Stimulated activated CD4-positive, alpha-beta T cell treated with anti-CD3 and anti-CD28 coated beads, TNF-alpha, amount 100 ng/mL, for 4 hours (primary cell): ENCODE results near the gene CCDC33.
"Not testable (repeated sequence)": the region's sequence is repeated elsewhere in the genome, so short reads cannot be mapped to it uniquely, and the experiment has no call there.

Experiments
- DNase-seq, 3 experiments: peaks; one replicate each; pipeline ENCODE4 v3.0.0-alpha.2; 2020; ENCODE audit warnings: low read depth in 3 of 3

CCDC33 gene

DNA sequence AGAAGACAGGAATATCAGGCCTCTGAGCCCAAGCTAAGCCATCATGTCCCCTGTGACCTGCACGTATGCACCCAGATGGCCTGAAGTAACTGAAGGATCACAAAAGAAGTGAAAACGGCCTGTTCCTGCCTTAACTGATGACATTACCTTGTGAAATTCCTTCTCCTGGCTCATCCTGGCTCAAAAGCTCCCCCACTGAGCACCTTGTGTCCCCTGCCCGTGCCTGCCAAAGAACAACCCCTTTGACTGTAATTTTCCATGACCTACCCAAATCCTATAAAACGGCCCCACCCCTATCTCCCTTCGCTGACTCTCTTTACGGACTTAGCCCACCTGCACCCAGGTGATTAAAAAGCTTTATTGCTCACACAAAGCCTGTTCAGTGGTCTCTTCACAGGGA is 123.2 kb downstream of the CCDC33 start:
- DNase-seq: not testable (repeated sequence)

DNA sequence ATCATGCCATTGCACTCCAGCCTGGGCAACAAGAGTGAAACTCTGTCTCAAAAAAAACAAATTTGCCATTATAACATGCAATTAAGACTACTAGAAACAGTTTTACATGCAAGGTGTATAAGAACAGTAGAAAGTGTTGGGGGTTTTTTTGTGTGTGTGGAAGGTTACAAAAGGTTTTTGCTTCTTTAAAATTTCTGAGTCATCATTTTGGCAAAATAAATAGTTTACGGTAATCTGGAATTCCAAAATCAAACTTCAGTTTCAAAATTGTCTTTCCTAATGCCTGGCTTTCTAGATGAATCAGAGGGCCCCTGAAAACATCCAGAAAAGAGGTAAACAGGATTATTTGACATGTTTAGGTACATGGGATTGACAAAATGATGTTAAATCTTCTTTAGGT is 124.7 kb downstream of the CCDC33 start:
- DNase-seq: not testable (repeated sequence)

DNA sequence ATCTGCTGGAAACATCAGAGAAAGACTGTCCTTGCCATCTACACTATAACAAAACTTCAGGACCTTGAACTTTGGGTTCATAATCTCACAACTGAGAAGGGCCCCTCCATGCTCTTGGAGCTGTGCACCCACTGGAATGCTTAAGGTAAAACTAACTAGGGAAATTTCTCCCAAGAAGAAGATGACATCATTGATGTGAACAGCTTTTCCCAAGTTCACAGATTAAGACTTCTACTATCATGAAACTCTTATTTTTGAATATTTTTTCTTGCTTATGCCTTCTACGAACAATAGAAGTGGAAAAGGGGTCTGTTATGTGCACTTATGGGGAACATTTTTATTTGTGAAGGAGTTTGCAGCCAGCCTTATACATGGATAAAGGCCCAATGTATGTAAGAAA is 126.4 kb downstream of the CCDC33 start:
- no peak for DNase-seq

DNA sequence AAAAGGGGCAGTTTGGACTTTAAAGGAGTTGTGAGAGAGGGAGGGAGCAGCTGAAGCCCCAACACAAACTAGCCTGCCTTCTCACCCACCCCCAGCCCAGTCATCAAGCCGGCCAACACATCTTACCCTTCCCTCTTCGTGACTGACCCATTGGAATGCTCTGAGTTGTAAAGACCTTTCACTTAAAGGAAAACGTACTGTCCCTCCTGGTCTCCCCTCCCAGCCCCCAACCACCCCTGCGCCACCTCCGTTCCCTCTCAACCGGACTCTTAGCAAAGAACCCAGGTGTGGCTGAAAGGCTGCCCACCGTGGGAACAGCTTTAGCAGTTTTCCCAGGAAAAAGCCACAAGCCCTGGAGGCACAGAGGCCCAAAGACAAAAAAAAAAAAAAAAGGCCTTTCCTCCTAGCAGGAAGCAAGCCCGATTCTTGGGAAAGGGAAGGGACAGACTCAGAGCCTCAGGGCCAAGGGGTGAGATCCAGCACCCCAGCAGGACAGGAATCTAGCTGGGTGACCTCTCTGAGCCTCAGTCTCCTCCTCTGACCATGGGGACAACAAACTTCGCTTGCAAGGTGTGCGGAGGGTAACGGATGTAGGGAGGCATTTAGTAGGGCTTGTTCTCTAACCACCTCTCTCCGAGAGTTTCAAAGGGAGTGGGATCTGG is 128.9 kb downstream of the CCDC33 start:
- DNase-seq: no peak

DNA sequence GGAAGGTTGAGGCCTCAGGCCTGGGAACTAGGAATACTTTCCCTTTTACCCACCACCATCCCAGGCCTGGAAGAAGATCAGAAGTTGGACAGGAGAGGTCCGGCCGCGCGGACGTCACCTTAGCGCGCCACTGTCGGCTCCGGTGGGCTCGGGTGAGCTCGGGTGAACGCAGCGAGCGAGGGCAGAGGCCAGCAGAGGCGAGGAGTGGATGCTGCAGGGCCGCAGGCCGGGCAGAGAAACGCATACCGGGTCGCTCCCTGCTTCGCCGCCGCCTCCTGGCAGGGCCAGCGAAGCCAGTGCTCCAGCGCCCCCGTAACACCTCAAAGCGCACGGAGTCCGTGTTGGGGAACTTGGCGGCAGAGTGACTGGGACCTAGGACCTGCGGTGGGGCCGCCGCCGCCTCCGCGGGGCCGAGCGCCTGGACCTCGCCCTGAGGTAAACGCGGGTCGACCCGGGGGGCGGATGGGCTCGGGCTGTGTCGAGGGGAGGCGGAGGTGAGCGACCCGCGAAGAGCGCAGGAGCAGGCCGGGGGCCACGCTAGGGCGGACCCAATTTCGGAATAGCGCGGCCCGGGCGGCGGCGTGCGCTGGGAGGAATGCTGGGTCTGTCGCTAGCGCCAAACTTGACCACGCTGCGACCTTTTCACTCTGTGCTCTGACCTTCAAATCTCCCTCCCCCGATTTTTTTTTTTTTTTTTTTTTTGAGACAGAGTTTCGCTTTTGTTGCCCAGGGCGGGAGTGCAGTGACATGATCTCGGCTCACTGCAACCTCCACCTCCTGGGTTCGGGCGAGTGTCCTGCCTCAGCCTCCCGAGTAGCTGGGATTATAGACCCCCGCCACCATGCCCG is 129.7 kb downstream of the CCDC33 start:
- no peak for DNase-seq

DNA sequence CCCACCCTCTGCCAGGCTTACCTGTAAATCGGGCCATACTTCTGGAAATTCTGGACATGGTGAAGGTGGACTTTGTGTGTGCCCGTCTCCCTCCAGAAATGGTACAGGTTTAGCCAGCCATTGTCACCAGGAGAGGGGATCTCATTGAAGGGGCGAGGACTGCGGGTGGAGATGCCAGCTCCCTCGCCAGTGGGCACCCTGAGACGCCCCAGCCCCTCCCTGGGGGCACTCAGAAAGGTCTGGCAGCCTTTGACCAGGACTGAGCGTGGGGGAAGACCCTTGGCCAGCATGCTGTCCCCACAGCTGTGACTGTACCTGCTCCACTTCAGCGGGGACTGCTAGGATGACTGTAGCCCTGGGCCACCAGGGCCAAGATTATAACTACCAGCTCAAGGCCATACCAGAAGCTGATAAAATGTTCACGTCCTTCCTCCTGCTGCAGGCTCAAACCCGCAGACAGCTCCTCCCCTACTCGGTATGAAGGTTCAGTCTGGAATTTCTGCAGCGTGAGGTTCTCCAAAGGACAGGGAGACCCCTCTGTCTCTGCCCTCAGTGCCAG is 131.2 kb downstream of the CCDC33 start, which contains the start of gene CYP11A1:
Gene CYP11A1 (minus strand): TSS at position 351 of the 559 bp plus-strand sequence. CDS start 61 bp downstream, at position 290.
- no peak for DNase-seq

DNA sequence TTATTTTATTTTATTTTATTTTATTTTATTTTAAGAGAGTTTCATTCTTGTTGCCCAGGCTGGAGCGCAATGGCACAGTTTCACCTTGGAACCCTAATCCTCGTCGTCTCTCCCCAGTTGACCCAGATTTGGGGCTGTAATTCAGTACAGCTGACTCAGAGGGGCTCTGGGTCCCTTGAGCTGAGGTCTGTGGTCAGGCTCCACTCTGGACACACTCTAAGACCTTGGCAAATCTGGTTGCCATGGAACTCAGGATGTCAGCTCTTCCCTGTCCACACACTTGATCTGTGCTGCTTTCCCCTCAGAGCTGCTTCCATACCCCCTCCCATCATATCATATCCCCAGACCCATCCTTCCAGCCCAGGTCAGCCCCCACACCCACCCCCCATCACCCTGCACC is 132.0 kb downstream of the CCDC33 start:
- DNase-seq: no peak

DNA sequence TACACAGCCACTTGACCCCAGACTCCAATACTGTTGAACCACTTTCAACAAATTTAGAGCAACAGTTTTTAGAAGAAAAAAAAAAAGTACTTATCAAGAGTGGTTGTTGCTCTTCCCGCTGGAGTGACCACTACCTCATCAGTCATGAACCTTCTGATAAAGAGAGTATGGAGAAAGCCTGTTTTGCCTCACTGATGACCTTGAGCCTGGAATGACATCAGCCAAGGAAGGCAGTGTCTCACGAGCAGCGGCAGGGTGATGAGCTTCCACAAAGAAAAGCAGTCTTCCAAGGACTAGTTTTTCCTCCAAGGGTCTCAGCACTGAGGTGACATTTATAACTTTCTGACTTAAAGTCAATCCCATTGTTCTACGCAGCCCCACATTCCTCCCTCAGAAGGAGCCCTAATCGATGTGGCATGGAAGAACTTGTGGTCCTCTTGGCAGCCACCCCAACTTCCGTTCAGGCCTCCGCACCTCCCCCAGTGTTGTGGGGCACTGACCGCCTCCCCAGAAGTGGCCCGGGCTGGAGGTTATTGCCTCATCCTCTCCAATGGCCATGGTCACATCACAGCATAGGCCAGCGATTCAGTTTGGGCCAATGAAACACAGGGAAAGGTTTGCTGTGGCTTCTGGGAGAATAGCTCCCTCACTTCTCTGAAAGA is 133.1 kb downstream of the CCDC33 start:
- DNase-seq: no peak

DNA sequence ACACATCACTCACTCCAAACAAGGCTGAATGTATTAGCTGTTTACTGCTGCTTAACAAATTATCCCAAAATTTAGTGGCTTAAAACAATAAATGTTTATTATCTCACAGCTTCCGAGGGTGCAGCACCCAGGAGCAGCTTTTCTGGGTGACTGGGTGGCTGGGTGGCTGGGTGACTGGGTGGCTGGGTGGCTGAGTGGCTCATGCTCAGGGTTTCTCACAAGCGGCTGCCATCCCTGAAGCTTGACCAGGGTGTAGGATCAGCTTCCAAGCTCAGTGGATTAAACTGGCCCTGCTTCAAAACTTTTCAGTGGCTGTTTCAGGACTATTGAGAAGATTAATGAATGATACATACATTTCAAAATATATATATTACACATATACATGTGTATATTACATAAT is 133.6 kb downstream of the CCDC33 start:
- DNase-seq: no peak

DNA sequence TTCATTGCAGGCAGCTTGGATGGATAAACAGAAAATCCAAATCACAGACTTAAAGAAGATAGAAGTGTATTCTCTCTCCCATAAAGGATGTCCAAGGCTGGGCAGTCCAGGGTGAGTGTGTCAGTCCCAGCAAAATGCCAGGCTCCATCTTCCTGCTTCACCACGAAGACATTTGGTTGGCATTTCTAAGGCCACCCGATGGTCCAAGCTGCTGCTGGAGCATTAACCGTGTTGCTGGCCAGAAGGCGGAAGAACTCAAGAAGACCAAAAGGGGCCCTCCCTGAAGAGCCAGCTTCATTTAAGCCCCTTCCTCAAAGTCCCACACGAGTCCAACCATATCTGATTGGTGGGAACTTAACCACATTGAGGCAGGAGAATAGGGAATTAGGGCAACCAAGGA is 134.3 kb downstream of the CCDC33 start:
- no peak for DNase-seq

DNA sequence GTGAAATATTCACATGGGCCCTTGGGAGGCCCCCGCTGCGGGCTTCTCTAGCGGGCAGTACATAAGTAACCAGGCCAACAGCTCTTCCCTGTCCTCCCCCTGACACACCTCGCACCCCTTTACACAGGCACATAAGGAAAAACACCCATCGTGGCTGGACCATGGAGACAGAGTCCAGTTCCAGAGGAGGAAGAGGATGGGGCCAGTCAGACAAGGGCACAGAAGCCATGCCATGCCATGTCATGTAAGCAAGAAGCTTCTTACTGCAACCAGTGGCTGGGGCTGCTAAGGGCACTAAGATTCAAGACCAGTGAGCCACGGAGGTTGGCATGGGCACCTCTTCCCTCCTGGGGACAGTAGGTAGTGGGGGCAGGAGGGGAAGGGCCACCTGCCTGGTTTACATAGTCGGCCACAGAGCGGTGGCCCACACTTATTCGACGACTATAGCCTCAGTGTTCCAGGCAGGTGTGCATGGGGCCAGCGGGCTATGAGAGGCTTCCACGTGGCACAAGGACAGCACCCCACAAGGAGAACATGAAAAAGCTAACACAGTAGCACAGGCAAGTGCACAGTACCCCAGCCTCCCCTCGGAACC is 137.0 kb downstream of the CCDC33 start:
- no peak for DNase-seq

DNA sequence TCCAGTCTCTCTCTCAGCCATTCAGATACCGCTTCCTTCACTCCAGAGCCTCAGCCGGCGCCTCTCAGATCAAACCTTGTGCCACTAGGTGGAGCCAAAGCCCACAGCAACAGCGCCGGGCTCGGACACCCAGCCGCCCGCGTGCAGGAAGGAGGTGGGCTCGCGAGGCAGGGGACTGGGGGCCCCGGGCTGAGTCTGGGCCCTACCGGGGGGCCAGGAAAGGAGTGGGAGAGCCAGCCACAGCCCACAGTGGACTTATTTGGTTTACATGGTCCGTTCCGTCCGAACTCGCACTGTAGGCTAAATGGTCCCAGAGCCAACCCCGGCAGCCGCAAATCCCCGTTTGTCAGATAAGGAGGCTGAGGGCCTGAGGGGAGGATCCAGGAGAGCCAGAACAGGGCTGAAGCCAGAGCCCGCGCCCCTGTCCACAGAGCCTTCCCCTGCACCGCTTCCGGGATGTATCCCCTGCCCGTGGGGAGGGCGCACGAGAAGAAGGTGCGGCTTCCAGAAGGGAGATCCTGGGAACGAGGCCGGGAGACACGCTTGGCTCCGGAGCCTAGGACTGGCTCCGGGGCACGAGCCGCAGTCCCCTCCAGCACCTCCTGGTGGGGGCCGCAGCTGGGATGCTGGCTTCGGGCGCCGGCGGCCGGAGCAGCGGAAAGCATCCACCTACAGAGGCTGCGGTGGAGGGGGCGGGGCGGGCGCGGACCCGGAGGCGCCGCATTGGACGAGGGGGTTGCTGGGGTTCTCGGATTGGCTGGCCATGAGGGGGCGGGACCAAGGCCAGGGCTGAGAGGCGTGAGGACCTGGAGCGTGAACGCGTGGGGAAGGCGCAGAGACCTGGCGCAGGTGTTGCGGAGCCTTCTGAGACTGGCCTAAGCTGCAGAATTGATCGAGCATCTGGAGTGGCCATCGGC is 137.9 kb downstream of the CCDC33 start:
- peak; percentile 87 to 94 (median 92) for DNase-seq

DNA sequence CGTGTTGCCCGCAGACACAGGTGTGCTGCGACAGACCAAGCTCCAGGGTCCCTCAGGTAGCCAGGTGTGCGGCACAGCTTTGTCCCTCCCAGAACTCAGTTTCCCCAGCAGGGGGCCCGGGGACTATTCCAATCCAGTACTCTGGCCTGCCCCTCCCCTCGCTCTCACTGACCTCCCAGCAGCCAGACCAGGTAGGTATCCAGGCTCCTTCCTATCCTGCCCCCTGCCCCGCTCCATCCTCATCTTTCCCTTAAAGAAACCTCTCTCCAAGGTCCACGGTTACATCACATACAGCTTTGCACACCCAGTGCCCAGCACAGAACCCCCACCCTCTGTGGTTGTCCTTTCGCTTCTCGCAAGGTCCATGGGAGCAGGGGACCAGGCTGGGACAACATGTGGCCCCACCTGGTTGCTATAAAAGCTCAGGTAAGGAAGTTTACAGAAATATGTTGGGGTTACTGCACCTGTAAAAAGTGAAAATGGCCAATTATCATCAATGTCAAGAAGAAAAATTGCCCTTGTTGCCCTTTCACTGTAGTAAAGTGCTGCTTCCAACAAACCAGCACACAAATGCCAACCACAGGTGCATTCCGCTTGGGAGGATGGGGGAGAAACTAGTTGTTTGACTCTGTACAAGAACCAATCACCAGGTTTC is 138.6 kb downstream of the CCDC33 start:
- DNase-seq: no peak

DNA sequence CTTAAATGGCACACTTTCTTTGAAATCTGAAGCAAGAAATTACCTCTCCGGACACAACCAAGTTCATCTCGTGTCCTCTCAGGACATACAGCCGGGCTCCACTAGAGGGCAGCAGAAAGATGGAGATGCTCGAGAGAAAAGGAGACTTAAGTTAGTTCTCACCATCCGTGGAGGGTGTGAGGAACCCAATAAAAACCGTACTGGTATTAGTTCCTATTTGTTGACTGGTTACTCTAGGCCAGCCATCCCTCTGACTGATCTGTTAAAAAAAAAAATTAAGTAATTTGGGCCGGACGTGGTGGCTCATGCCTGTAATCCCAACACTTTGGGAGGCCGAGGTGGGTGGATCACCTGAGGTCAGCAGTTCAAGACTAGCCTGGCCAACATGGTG is 139.2 kb downstream of the CCDC33 start:
- peak; percentile 67 to 77 (median 76) for DNase-seq

DNA sequence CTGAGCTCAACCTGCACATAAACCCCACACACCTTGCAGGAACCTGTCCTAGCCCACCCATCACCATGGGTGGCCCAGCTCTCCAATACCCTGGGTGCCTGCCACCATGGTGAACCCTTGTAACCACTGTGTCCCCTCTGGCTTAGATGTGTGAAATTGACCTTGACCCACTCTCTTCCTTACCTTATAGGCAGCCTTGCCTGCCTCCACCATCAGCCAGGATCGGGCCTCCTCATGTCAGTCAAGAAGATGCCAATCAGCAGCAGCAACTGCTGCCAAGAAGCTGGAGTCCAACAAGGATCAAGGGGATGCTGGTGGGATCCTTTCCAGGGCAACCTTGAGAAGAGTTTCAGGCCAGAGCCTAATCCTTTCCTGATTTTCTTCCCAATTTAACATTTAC is 140.1 kb downstream of the CCDC33 start:
- DNase-seq: no peak

DNA sequence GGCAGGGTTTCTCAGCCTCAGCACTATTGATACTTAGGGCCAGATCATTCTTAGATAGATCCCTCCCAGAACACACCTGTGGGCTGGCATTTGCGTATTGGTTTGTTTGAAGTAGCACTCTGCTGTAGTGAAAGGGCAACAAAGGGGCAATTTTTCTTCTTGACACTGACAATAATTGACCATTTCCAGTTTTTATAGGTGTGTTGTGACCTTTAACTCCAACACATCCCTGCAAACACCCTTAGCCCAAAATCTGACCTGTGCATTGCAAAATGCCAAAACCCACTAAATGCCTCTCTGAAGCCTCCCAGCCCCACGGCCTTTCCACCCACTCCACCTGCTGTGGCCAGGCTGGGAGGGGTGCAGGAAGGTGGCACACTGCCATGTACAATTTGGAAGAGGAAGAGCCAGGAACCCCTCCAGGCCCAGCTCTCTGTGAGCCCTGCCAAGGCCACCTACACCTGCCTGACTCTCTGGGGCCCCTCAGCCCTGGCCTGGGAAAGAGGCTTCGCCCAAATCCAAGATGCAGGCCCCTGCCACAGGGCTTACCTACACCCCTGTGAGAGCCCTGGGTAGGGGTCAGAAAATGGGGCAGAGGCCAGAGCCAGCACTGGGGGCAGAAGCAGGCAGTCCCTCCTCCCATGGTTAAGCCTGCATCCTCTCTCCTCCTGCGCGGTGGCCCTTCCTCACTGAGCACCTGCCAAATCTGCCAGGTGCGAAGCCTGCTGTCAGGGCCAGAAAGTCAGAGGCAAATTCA is 140.9 kb downstream of the CCDC33 start:
- no peak for DNase-seq

DNA sequence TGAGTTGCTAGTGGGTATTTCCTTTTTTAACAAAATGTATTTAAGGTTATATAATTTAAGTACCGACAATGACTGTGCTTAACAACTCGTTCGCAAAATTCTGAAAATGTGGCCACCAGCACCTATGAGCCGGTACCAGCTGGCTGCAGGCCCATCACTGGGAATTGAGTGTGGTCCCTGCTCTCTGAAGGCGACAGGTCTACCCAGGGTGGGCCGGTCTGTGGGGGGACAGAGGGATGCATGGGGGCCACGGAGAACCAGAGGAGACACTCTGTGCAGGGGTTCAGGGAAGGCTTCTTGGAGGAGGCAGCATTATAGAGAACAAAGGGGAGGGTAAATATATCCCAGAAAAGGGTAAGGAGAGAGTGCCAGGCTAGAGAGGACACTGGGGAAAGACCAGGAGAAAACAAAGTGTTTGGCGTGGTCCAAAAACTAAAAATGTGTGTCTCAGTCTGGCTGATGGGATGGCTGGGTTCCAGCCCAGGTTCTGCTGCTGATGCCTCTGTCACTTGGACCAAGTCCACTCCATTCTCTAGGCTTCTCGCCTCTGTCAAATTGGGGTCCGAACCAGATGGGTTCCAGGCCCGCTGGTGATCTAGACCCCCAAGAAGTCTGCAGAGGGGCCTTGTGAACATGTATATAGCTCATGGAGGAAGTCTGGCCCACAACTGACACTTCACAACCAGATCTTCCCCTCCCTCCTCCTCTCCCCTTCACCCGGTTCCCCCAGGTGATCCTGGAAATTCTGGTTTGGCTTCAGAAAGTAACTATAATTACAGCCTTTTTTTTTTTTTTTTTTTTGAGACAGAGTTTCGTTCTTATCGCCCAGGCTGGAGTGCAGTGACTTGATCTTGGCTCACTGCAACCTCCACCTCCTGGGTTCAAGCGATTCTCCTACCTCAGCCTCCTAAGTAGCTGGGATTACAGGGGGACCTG is 142.0 kb downstream of the CCDC33 start:
- DNase-seq: no peak

DNA sequence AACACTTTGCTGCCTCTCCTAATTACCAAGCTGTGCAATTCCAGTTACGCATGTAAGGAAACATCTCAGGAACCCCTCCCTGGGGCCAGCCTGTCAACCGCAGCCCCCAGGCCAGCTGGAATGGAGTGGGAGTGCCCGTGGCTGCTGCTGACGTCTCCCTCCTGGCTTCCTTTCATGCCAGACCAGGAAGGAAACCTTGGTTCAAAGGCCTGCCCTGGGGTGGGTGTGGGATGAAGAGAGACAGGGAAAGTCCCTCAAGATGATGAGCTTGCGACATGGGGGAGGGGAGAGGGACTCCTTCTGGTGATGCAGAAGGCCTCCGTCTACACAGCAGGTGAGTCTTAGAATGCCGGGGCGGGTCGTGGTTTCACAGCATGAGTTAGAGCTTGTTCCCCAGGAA is 142.7 kb downstream of the CCDC33 start:
- DNase-seq: peak in 2 of 3 experiments; percentile 60 to 69
